ENCODE measurements around the gene CST8. TPM values are rescaled to one million over a fixed set of nuclear protein-coding genes. Genes with fewer than 3 reads are reported as not detected.

The CST8 gene
- total and polyA plus RNA-seq, 2 experiments from 2014 or later, result not detected

GRCh38 chr20:23452776-23453175 lies 38.1 kb upstream of the CST8 start, which contains the start of gene CST11:
TSS of gene CST11 (minus strand) at chr20:23452876. CDS start at chr20:23452811, 65 bp downstream.
- no peaks in the 10 kb centered on the region for H3K36me3 ChIP-seq (ENCODE audit: insufficient read depth)
- H3K27ac Mint-ChIP-seq, result no peak within 1 kb of the TSS
- H3K4me3 ChIP-seq, result no peak within 1 kb of the TSS
- H3K79me2 ChIP-seq (replicated peaks; ENCODE audit: insufficient read depth), result no peaks in the 10 kb centered on the region
- no peaks in the 10 kb centered on the region for H3K27me3 ChIP-seq (ENCODE audit: insufficient read depth)
- H3F3A ChIP-seq (replicated peaks; ENCODE audit: low read depth), result no peaks in the 10 kb centered on the region
- peaks cover 13% of the 10 kb centered on the region for H3K27me3 Mint-ChIP-seq (ENCODE audit: insufficient read depth, low read depth, poor library complexity)
- no peak for DNase-seq (ENCODE audit: low spot score)
- peaks cover 9% of the 10 kb centered on the region; the same call in 2 of the 3 replicates for H3K9me3 Mint-ChIP-seq
- no peaks in the 10 kb centered on the region for H3K4me1 ChIP-seq (ENCODE audit: insufficient read depth)
- no peak for TF ChIP-seq ZNF462 (CRISPR knock-in tag; IDR thresholded peaks at IDR 0.05)
- TF ChIP-seq EZH2phosphoT487 (IDR thresholded peaks at IDR 0.05; ENCODE audit: unreplicated experiment), result no peak
- TF ChIP-seq JUNB (IDR thresholded peaks at IDR 0.05; ENCODE audit: unreplicated experiment), result no peak
- no peak for TF ChIP-seq CREB1 (CRISPR knock-in tag; IDR thresholded peaks at IDR 0.05; ENCODE audit: low read depth)
- TF ChIP-seq ZNF114 (CRISPR knock-in tag; IDR thresholded peaks at IDR 0.05), result no peak
- no peak for TF ChIP-seq EZH2 (IDR thresholded peaks at IDR 0.05; ENCODE audit: low read depth, unreplicated experiment)
- no peak for TF ChIP-seq ZNF331 (CRISPR knock-in tag; IDR thresholded peaks at IDR 0.05; ENCODE audit: low read depth)
- no peak for TF ChIP-seq NANOG (IDR thresholded peaks at IDR 0.05; ENCODE audit: borderline replicate concordance)
- TF ChIP-seq CTCF (conservative IDR thresholded peaks at IDR 0.05; ENCODE audit: low read depth in 2 of 2), result no peak
- TF ChIP-seq STAT1 (IDR thresholded peaks at IDR 0.05; ENCODE audit: unreplicated experiment), result no peak
- no peaks in the 10 kb centered on the region for H3K9me2 ChIP-seq (ENCODE audit: insufficient read depth)
- ATAC-seq, result no peak
- no peak within 1 kb of the TSS for H3K4me2 ChIP-seq
- H2AFZ ChIP-seq, result peak within 1 kb of the TSS; percentile 83
- peaks cover 10% of the 10 kb centered on the region; the same call in 2 of the 3 replicates for H3K4me1 Mint-ChIP-seq
- H3K27ac ChIP-seq (ENCODE audit: low read depth), result no peak within 1 kb of the TSS
- no peaks in the 10 kb centered on the region for H4K20me1 ChIP-seq (replicated peaks; ENCODE audit: insufficient read depth)
- H3K36me3 Mint-ChIP-seq (ENCODE audit: low read depth), result peaks cover 7% of the 10 kb centered on the region; the same call in 1 of the 3 replicates
- H3K4me3 Mint-ChIP-seq, result no peak within 1 kb of the TSS

Measured in GM23338 (cell line).